ENCODE measurements around the gene AIMP2.
"Not testable (repeated sequence)": the region's sequence is repeated elsewhere in the genome, so short reads cannot be mapped to it uniquely, and the experiment has no call there.

The AIMP2 gene

DNA sequence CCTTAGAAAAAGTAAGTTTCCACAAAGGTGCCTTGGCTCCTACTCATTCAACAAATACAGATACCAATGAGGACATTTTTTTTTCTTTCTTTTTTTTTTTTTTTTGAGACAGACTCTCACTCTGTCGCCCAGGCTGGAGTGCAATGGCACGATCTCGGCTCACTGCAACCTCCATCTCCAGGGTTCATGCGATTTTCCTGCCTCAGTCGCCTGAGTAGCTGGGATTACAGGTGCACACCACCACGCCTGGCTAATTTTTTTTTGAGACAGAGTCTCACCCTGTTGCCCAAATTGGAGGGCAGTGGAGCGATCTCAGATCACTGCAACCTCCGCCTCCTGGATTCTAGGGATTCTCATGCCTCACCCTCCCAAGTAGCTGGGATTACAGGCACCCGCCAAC, 42.1 kb downstream of the AIMP2 start:
- not testable (repeated sequence) for H3K27ac Mint-ChIP-seq, H3K36me3 Mint-ChIP-seq

DNA sequence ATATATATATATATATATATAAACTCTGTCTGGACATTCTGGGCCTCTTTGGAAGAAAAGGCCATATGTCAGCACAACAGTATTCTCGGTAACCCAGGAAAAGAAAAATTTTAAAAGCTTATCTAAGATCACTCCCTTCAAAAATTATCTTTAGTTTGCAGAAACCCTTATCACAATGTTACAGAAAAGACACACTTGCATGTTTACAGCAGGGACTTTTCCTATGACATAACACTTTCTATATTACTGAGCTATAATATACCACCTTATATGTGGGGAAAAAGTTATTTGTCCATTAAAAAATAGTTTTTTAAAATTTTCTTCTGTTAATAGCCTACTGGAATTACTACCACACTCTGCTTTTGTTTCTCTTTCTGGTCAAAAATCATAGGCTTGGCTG, 47.5 kb downstream of the AIMP2 start:
- H3K27me3 Mint-ChIP-seq: no peaks in the 10 kb centered on the region
- H3K9me3 Mint-ChIP-seq: no peaks in the 10 kb centered on the region
- peaks cover 21% of the 10 kb centered on the region for H3K4me1 Mint-ChIP-seq
- no peak overlapping the region for H3K27ac Mint-ChIP-seq
- H3K4me3 Mint-ChIP-seq: no peak overlapping the region
- H3K36me3 Mint-ChIP-seq: no peaks in the 10 kb centered on the region

More for the DNA sequence above, 42.1 kb downstream of the AIMP2 start:
- not testable (repeated sequence) for H3K4me3 Mint-ChIP-seq, H3K4me1 Mint-ChIP-seq, H3K27me3 Mint-ChIP-seq, H3K9me3 Mint-ChIP-seq

GRCh38 chr7:6057316-6058129, 48.5 kb downstream of the AIMP2 start:
- H3K27me3 Mint-ChIP-seq: no peaks in the 10 kb centered on the region
- H3K27ac Mint-ChIP-seq: no peak overlapping the region
- H3K4me1 Mint-ChIP-seq: peaks cover 21% of the 10 kb centered on the region
- H3K36me3 Mint-ChIP-seq: no peaks in the 10 kb centered on the region
- peak overlapping the region; percentile 97 for H3K4me3 Mint-ChIP-seq
- no peaks in the 10 kb centered on the region for H3K9me3 Mint-ChIP-seq

DNA sequence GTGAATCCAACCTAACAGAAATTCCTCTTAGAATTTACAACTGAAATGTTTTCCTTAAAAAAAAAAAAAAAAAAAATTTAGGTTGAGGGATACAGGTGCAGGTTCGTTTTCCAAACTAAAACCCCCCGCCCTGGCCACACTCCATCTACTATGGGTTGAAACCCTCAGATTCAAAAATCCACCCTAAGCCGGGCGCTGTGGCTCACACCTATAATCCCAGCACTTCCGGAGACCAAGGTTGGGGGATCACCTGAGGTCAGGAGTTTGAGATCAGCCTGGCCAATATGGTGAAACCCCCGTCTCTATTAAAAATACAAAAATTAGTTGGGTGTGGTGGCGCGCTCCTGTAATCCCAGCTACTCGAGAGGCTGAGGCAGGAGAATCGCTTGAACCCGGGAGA, 50.9 kb downstream of the AIMP2 start:
- H3K36me3 Mint-ChIP-seq, H3K4me3 Mint-ChIP-seq, H3K9me3 Mint-ChIP-seq, H3K27me3 Mint-ChIP-seq, H3K27ac Mint-ChIP-seq: not testable (repeated sequence)
- peaks cover 18% of the 10 kb centered on the region for H3K4me1 Mint-ChIP-seq

- Mint-ChIP-seq H3K27me3 (no peaks in the 10 kb centered on the region), H3K27ac (no peak overlapping the region)
Measured at GRCh38 chr7:6071406-6071805, 62.3 kb downstream of the AIMP2 start.

More at GRCh38 chr7:6071406-6071805, 62.3 kb downstream of the AIMP2 start:
- Mint-ChIP-seq H3K4me1 (no peaks in the 10 kb centered on the region), H3K9me3 (no peaks in the 10 kb centered on the region), H3K4me3 (no peak overlapping the region), H3K36me3 (no peaks in the 10 kb centered on the region)
